Measurements from ENCODE around the gene DAZAP1.

DNA sequence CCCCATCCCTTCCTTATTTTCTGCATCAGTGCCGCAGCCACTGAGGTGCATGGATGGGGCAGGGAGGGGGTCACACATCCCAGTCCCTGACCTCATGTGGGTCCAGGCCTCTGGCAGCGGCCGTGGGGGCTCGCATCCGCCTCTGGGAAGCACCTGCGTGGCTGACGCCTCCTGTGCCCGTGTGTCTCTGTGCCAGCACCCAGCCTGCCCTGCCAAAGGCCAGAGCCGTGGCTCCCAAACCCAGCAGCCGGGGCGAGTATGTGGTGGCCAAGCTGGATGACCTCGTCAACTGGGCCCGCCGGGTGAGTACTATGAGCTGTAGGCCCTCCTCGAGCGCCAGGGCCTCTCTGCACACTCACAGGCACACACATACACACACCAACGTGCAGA, 18.8 kb upstream of the DAZAP1 start:
- no peak for TF ChIP-seq POLR2A (IDR thresholded peaks at IDR 0.05)
- TF ChIP-seq, protein P1, sequence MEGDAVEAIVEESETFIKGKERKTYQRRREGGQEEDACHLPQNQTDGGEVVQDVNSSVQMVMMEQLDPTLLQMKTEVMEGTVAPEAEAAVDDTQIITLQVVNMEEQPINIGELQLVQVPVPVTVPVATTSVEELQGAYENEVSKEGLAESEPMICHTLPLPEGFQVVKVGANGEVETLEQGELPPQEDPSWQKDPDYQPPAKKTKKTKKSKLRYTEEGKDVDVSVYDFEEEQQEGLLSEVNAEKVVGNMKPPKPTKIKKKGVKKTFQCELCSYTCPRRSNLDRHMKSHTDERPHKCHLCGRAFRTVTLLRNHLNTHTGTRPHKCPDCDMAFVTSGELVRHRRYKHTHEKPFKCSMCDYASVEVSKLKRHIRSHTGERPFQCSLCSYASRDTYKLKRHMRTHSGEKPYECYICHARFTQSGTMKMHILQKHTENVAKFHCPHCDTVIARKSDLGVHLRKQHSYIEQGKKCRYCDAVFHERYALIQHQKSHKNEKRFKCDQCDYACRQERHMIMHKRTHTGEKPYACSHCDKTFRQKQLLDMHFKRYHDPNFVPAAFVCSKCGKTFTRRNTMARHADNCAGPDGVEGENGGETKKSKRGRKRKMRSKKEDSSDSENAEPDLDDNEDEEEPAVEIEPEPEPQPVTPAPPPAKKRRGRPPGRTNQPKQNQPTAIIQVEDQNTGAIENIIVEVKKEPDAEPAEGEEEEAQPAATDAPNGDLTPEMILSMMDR (IDR thresholded peaks at IDR 0.05) = no peak

Data from breast epithelium (tissue), 3 donors.